Measurements from ENCODE around the gene FURIN.
"Not testable (repeated sequence)": the region's sequence is repeated elsewhere in the genome, so short reads cannot be mapped to it uniquely, and the experiment has no call there.

Gene FURIN

DNA sequence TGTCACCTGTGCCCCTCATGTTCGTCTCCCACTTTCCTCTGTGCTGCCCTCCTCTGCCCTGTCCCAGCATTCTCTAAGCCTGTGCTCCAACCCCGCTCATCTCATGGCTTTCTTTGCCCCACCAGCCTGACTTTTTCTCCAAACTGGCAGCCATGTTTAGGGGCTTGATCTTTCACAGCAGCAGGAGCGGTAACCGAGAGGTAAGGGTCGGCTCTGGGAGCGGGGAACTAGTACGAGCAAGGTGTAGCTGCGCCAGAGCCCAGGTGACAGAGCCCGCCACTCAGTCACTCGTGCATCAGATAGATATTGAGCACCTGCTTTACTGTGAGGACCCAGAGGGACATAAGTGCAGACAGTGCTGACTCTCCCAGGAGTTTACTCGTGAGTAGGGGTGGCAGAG is 48.1 kb downstream of the FURIN start:
- DNase-seq (ENCODE audit: low read depth), result no peak

DNA sequence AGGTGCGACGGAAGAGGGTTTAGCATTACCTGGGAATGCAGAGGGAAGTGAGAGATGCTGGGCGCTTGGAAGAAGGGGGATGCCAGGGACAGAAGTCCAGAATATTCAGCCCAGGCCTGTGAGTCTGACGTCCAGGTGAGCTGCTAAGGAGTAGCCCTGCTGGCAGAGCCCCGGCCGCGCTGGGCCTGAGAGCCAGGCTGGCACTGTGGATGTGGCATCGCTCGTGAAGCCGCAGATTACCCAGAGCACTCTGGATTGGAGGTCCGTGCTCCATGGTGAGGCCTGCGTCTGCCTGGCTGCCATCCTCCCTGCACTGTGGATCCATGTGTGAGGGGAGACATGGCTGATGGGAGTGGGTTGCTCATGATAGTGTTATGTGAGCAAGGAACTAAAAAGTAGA is 49.2 kb downstream of the FURIN start:
- DNase-seq (ENCODE audit: low read depth), result no peak

DNA sequence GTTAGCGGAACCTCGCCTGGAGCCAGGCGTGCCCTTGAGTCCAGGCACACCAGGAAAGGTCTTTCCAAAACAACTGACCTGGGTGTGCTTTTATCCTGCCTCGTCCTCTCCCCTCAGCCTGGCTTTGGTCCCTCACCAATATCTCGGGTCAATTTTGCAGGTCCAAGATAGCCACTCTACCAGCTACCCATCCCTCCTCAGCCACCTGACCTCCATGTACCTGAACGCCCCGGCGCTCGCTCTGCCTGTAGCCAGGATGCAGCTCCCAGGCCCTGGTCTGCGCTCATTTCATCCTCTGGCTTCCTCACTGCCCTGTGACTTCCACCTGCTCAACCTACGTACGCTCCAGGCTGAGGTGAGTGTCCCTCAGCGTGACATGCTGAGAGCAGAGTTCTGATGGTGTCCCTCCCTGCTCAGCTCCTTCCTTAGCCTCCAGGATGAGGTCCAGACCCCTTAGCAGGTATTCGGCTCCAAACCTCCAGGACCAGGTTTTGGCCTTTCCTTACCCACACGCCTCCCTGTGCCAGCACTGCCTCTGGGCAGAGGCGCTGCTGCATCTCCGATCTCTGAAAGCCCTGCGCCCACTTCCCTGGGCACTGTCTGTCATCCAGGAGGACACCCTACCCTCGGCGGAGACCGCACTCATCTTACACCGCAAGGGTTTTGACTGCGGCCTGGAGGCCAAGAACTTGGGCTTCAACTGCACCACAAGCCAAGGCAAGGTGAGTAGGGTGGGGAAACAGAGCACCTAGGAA is 49.8 kb downstream of the FURIN start:
- DNase-seq (ENCODE audit: low read depth), result no peak

GRCh38 chr15:90918835-90919234 is 50.4 kb downstream of the FURIN start:
- no peak for DNase-seq (ENCODE audit: low read depth)

GRCh38 chr15:90921887-90922286 is 53.5 kb downstream of the FURIN start:
- DNase-seq (ENCODE audit: low read depth), result no peak

DNA sequence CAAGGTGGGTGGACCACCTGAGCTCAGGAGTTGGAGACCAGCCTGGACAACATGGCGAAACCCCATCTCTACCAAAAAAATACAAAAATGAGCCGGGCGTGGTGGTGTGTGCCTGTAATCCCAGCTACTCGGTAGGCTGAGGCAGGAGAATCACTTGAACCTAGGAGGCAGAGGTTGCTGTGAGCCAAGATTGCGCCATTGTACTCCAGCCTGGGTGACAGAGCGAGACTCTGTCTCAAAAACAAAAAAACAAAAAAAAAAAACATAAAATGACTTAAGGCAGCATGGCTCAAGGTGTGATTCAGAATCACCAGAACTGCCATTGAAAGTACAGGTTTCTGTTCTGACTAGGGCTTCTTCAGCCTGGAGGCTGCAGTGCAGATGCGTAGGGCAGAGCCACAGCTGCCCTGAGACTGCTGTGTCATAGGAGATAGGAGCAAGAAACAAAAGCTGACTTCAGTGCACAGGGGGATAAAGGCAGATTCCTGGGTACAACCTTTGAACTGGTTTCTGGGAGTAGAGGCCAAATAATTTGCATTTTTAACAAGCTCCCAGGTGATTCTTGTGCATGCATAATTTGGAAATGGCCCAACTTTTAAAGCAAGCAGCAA is 54.4 kb downstream of the FURIN start:
- not testable (repeated sequence) for DNase-seq (ENCODE audit: low read depth)

DNA sequence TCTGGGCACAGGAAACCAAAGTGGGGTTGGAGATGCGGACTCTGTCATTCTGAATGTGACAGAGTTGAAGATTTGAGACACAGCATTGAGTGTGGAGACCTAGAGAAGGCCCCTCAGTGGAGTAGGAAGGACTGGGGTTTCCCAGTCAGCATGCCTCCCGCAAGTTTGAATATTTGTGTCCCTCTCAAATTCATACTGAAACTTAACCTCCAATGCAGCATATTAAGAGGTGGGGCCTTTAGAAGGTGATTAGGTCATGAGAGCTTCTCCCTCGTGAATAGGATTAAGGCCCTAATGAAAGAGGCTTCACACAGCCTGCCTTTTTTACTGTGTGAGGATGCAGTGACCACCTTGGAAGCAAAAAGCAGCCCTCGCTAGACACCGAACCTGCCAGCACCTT is 56.0 kb downstream of the FURIN start:
- DNase-seq (ENCODE audit: low read depth), result no peak

DNA sequence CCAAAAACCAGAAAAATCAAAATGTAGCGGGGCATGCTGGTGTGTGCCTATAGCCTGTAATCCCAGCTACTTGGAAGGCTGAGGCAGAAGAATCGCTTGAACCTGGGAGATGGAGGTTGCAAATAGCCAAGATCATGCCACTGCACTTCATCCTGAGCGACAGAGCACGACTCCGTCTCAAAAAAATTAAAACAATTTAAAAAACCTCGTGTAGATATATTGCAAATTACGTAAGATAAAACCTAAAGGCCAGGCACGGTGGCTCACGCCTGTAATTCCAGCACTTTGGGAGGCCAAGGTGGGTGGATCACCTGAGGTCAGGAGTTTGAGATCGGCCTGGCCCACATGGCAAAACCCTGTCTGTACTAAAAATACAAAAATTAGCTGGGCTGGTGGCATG is 58.4 kb downstream of the FURIN start:
- DNase-seq (ENCODE audit: low read depth), result not testable (repeated sequence)

DNA sequence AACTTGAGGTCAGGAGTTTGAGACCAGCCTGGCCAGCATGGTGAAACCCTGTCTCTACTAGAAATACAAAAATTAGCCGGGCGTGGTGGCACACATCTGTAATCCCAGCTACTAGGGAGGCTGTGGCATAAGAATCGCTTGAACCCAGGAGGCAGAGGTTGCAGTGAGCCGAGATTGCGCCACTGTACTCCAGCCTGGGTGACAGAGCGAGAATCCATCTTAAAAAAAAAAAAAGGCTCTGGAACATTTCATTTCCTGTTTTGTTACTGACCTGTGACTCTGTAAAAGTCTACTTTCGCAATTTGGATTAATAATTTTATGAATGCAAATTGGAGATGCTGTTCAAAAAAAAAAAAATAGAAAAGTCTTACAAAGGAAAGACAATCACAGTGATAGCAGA is 59.7 kb downstream of the FURIN start:
- DNase-seq (ENCODE audit: low read depth), result not testable (repeated sequence)

DNA sequence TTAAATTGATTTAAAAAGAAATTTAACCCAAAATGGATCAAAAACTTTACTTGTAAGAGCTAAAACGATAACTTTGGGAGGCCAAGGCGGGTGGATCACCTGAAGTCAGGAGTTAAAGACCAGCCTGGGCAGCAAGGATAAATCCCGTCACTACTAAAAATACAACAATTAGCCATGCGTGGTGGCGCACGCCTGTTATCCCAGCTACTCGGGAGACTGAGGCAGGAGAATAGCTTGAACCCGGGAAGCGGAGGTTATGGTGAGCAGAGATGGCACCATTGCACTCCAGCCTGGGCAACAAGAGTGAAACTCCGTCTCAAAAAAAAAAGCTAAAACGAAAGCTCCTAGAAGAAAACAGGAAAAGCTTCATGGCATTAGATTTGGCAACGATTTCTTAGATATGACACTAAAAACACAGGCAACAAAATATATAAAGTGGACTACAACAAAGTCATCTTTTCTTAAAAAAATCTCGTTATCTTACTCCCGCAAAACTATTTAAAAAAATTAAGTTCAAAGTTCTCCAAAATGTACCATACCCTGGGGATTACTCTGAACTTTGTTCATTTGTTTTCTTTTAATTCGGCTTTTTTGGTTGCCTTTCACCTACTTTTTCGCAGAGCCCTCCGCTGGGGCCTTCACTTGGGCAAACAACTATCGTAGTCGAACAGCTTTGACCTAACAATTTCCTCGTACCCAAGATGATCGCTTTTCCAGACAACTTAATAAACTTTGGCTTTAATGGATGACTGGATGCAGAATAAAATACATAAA is 61.0 kb downstream of the FURIN start:
- DNase-seq (ENCODE audit: low read depth), result no peak

DNA sequence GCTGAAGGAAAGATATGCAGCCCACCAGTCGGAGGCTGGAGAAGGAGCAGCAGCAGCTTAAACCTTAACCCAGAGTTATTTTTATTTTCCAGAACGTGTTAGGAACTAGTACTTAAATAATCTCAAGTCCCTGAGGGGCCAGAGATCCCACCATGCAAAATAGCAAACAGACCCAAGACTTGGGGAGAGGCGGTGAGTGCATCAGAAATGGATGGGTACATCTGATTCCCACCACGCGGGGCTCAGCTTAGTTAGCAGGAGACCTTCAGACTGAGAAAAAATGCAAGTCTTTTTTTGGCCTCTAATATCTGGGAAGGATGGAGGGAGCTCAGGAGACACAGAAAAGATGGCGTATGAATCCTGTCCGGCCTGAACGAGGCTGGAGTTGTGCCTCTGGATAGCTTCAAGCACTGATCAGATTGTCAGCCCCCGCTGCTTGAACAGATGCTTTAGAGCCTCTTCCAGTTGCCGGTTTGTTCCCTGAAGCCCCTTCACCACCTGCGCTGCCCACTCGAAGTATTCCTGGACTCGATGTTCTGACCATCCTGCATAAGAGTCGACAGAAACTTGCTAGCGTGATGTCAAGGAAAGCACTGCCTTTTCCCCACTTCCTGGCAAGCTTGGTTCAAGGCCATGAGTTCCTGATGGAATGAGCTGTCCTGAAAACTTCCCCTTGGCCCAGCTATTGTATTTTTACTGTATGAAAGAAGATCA is 62.6 kb downstream of the FURIN start:
- no peak for DNase-seq (ENCODE audit: low read depth)

- DNase-seq (ENCODE audit: low read depth), result no peak
Measured at GRCh38 chr15:90931575-90931827, 63.1 kb downstream of the FURIN start.

DNA sequence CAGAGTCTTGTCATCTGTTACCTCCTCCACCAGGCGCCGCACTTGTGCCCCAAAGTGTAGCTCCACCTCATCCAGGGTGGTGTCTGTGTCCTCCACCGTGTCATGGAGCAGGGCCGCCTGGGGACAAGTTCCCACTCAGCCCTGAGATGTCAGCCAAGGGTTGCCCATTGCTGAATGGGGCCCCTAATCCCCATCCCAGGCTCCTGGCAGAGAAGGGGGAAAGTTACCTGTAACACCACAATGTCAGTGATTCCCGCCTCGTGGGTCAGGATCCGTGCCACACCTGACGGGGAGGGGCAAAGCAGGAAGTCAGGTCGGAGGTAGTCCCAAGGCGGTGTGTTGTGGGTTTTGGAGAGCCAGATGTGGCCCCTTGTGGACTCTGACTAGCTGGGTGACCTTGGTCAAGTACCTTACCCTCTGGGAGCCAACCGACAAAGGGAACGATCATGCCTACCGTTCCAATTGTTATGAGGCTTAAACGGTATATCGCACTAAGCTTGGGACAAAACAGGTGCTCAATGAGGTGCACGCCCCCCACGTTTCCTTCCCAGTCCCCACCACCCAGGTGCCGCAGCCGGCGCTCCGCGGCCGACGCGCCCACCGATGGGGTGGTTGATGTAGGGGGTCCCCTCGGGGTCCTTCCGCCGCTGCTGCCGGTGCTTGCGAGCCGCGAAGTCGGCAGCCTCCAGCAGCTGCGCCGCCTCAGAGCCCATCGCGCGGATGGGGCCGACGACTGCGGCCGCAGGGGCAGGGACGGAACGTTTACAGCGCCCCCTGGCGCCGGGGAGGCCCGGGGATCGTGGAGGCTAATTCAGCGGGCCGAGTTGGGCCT is 63.7 kb downstream of the FURIN start, which contains the start of gene HDDC3:
TSS of gene HDDC3 (minus strand) at position 722 of the 832 bp plus-strand sequence. CDS start at position 713, 9 bp downstream.
- peak; percentile 60 for DNase-seq (ENCODE audit: low read depth)

DNA sequence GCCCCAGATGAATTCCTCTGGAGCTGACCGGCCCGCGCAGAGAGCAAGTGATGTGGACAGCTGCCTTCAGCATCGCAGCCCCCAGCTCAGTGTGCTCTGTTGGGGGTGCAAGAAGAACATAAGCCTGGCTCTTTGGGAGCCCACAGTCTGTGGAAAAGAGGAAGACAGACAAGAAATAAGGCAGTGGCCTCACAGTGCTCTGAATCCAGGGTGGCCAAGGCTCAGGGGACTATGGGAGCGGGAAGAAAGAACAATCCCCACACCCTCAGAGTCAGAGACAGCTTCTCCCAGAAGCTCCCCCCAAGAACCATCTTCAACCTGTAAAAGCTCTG is 64.2 kb downstream of the FURIN start:
- DNase-seq (ENCODE audit: low read depth), result no peak
